ENCODE data around the gene KHDC4.
A peak's percentile ranks its signal among the peaks of the same experiment; 100 is the strongest.

DNA sequence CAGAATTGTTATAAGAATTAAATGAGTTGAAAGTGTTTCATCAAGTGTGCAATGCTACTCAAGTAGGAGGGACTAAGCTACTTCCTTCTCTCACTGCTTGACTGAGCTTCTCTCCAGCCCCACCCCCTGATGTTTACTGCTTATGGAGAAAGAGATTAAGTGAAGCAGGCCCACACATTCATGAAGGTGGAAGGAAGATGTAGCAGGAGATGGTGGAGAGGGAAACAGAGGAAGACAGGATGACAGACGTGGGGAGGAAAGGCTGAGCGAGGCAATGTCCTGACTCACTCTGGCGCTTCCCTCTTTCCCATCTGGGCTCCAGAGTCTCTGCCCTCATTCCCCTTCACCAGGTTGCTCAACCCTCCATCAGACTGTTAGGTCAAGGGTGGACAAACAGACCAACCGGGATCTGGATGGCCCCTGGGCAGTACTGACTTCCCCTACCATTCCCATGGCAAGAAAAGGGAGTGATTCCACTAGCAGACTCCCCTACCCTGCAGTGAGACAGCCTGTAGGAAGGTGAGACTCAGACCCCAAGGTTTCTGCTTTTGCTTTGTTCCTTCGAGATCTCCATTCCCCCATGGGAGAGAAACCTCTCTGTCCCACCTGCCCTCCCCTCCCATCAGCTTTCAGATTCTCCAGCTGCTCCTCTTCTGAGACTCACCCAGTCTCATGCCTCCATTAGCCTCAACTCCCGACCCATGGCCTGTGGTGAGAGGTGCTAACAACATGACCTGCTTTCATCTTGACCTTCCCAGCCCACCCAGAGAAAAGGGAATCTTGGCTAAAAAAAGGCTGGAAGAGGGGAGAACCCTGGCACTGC lies 47.3 kb upstream of the KHDC4 start:
- TF ChIP-seq MAZ (IDR thresholded peaks at IDR 0.05; ENCODE audit: borderline replicate concordance, low read depth, low read length): no peak; the same call in 1 of the 2 replicates
- TF ChIP-seq, protein P1, sequence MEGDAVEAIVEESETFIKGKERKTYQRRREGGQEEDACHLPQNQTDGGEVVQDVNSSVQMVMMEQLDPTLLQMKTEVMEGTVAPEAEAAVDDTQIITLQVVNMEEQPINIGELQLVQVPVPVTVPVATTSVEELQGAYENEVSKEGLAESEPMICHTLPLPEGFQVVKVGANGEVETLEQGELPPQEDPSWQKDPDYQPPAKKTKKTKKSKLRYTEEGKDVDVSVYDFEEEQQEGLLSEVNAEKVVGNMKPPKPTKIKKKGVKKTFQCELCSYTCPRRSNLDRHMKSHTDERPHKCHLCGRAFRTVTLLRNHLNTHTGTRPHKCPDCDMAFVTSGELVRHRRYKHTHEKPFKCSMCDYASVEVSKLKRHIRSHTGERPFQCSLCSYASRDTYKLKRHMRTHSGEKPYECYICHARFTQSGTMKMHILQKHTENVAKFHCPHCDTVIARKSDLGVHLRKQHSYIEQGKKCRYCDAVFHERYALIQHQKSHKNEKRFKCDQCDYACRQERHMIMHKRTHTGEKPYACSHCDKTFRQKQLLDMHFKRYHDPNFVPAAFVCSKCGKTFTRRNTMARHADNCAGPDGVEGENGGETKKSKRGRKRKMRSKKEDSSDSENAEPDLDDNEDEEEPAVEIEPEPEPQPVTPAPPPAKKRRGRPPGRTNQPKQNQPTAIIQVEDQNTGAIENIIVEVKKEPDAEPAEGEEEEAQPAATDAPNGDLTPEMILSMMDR (conservative IDR thresholded peaks at IDR 0.05; ENCODE audit: low read depth, low read length): no peak
- TF ChIP-seq POLR2A (IDR thresholded peaks at IDR 0.05; ENCODE audit: low read depth, low read length): peak; percentile 59; the same call in 1 of the 2 replicates
- TF ChIP-seq, protein P2, sequence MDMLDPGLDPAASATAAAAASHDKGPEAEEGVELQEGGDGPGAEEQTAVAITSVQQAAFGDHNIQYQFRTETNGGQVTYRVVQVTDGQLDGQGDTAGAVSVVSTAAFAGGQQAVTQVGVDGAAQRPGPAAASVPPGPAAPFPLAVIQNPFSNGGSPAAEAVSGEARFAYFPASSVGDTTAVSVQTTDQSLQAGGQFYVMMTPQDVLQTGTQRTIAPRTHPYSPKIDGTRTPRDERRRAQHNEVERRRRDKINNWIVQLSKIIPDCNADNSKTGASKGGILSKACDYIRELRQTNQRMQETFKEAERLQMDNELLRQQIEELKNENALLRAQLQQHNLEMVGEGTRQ (IDR thresholded peaks at IDR 0.05; ENCODE audit: low read depth, low read length): no peak
- TF ChIP-seq MXI1 (IDR thresholded peaks at IDR 0.05; ENCODE audit: borderline replicate concordance, low read depth, low read length): no peak
- no peak for TF ChIP-seq MAFK (IDR thresholded peaks at IDR 0.05; ENCODE audit: low read depth, low read length)
- TF ChIP-seq CEBPB (IDR thresholded peaks at IDR 0.05; ENCODE audit: low read depth, low read length): peak; percentile 96
- no peak for TF ChIP-seq SMC3 (IDR thresholded peaks at IDR 0.05; ENCODE audit: low read depth, low read length)
- TF ChIP-seq, protein P3, sequence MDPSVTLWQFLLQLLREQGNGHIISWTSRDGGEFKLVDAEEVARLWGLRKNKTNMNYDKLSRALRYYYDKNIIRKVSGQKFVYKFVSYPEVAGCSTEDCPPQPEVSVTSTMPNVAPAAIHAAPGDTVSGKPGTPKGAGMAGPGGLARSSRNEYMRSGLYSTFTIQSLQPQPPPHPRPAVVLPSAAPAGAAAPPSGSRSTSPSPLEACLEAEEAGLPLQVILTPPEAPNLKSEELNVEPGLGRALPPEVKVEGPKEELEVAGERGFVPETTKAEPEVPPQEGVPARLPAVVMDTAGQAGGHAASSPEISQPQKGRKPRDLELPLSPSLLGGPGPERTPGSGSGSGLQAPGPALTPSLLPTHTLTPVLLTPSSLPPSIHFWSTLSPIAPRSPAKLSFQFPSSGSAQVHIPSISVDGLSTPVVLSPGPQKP (IDR thresholded peaks at IDR 0.05; ENCODE audit: borderline replicate concordance, low read depth, low read length): no peak
- peak; percentile 64 for TF ChIP-seq RCOR1 (IDR thresholded peaks at IDR 0.05; ENCODE audit: insufficient replicate concordance, low read length)

All from IMR-90 (cell line).